DMS114 treated with DMSO at 0.1 percent for 48 hours (cell line): ENCODE data around the gene LAMA2.

Experiments used
- DNase-seq: peaks from one replicate; lab custom pipeline; 2025; ENCODE audit not compliant: unreplicated experiment; lab: John Stamatoyannopoulos, UW

Gene LAMA2

GRCh38 chr6:129475477-129476247 is 592.7 kb downstream of the LAMA2 start:
- DNase-seq, result no peak

- no peak for DNase-seq
Measured at GRCh38 chr6:129476248-129476564, 593.3 kb downstream of the LAMA2 start.

GRCh38 chr6:129476810-129477209 is 593.9 kb downstream of the LAMA2 start:
- no peak for DNase-seq

GRCh38 chr6:129478379-129478778 is 595.4 kb downstream of the LAMA2 start:
- no peak for DNase-seq

- DNase-seq, result no peak
Measured at GRCh38 chr6:129481706-129482105, 598.8 kb downstream of the LAMA2 start.

GRCh38 chr6:129485746-129486145 is 602.8 kb downstream of the LAMA2 start:
- no peak for DNase-seq

GRCh38 chr6:129486327-129486726 is 603.4 kb downstream of the LAMA2 start:
- no peak for DNase-seq

GRCh38 chr6:129488313-129488712 is 605.4 kb downstream of the LAMA2 start:
- DNase-seq, result no peak

- DNase-seq, result no peak
Measured at GRCh38 chr6:129489215-129489765, 606.4 kb downstream of the LAMA2 start.

- DNase-seq, result no peak
Measured at GRCh38 chr6:129490521-129491255, 607.8 kb downstream of the LAMA2 start.

GRCh38 chr6:129491436-129491835 is 608.5 kb downstream of the LAMA2 start:
- DNase-seq, result no peak

- DNase-seq, result no peak
Measured at GRCh38 chr6:129492260-129492659, 609.3 kb downstream of the LAMA2 start.

- no peak for DNase-seq
Measured at GRCh38 chr6:129493354-129493902, 610.5 kb downstream of the LAMA2 start.

GRCh38 chr6:129494099-129494498 is 611.2 kb downstream of the LAMA2 start:
- no peak for DNase-seq

GRCh38 chr6:129494586-129494985 is 611.6 kb downstream of the LAMA2 start:
- no peak for DNase-seq

GRCh38 chr6:129495652-129496051 is 612.7 kb downstream of the LAMA2 start:
- no peak for DNase-seq

- no peak for DNase-seq
Measured at GRCh38 chr6:129497481-129498441, 614.8 kb downstream of the LAMA2 start.

GRCh38 chr6:129498541-129498940 is 615.6 kb downstream of the LAMA2 start:
- no peak for DNase-seq

GRCh38 chr6:129498950-129499842 is 616.3 kb downstream of the LAMA2 start:
- DNase-seq, result peak; percentile 30

GRCh38 chr6:129499843-129500219 is 616.9 kb downstream of the LAMA2 start:
- DNase-seq, result no peak
